ENCODE measurements around the gene CTSW.

GRCh38 chr11:65884716-65885092, 5.1 kb downstream of the CTSW start:
- TF ChIP-seq CTCF (IDR thresholded peaks at IDR 0.05) (peak; percentile 98), EP300 (IDR thresholded peaks at IDR 0.05; ENCODE audit: borderline replicate concordance in 1 of 2, low read depth in 1 of 2, low read length in 1 of 2) (no peak), ZBTB33 (IDR thresholded peaks at IDR 0.05; ENCODE audit: borderline replicate concordance, low read depth) (no peak), FOXJ3 (CRISPR knock-in tag; IDR thresholded peaks at IDR 0.05) (no peak), NRF1 (IDR thresholded peaks at IDR 0.05; ENCODE audit: low read depth, low read length) (no peak), USF1 (IDR thresholded peaks at IDR 0.05; ENCODE audit: borderline replicate concordance, low read depth) (no peak), POLR2AphosphoS5 (IDR thresholded peaks at IDR 0.05; ENCODE audit: low read depth, low read length) (no peak)

All from SK-N-SH (cell line).